ENCODE results near the gene HS1BP3.

Gene HS1BP3

DNA sequence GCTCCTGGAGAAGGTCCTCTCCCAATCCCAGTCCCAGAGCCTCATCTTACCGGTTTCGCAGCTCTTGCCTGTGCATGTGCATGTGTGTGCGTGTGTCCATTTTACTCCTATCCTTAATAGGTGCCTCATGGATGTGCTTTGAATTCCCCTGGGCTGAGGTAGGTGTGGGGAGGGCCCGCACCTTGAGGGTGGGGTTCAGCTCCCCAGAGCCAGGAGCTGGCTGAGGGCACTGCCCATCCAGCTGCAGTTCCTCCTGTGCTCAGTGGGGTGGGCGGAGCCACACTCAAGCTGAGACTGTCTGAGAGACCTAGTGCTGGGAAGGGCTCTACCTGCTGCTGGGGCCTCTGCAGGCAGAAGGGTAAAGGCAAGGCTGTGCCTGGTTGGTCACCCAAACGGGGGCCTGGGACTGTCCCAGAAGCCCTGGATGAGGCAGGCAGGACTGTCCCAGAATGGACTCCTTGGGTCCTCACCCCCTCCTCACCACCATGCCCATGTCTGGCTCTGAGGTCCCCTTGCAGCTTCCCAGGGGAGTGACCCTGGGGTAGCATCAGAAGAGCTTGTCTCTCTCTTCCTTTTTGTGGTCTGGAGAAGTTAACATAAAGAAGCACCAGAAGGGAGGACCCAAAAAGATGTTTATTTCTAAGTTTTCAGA is 24.9 kb upstream of the HS1BP3 start:
- H3K4me2 ChIP-seq (ENCODE audit: low read length), result no peak overlapping the region
- no peak overlapping the region for H2AFZ ChIP-seq
- H3K4me3 ChIP-seq (ENCODE audit: low read depth, low read length), result no peak overlapping the region
- no peaks in the 10 kb centered on the region for H3K4me1 ChIP-seq
- TF ChIP-seq, protein P1, sequence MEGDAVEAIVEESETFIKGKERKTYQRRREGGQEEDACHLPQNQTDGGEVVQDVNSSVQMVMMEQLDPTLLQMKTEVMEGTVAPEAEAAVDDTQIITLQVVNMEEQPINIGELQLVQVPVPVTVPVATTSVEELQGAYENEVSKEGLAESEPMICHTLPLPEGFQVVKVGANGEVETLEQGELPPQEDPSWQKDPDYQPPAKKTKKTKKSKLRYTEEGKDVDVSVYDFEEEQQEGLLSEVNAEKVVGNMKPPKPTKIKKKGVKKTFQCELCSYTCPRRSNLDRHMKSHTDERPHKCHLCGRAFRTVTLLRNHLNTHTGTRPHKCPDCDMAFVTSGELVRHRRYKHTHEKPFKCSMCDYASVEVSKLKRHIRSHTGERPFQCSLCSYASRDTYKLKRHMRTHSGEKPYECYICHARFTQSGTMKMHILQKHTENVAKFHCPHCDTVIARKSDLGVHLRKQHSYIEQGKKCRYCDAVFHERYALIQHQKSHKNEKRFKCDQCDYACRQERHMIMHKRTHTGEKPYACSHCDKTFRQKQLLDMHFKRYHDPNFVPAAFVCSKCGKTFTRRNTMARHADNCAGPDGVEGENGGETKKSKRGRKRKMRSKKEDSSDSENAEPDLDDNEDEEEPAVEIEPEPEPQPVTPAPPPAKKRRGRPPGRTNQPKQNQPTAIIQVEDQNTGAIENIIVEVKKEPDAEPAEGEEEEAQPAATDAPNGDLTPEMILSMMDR (IDR thresholded peaks at IDR 0.05), result no peak
- H3K79me2 ChIP-seq, result no peaks in the 10 kb centered on the region
- no peak overlapping the region for H3K27ac ChIP-seq
- no peak overlapping the region for H3K9ac ChIP-seq
- H3K36me3 ChIP-seq (ENCODE audit: control insufficient read depth, insufficient read depth, low read length), result no peaks in the 10 kb centered on the region
- H3K27me3 ChIP-seq (ENCODE audit: control insufficient read depth, insufficient read depth, low read length), result peaks cover 6% of the 10 kb centered on the region
- H3K9me3 ChIP-seq (ENCODE audit: control insufficient read depth, low read length), result no peaks in the 10 kb centered on the region

DNA sequence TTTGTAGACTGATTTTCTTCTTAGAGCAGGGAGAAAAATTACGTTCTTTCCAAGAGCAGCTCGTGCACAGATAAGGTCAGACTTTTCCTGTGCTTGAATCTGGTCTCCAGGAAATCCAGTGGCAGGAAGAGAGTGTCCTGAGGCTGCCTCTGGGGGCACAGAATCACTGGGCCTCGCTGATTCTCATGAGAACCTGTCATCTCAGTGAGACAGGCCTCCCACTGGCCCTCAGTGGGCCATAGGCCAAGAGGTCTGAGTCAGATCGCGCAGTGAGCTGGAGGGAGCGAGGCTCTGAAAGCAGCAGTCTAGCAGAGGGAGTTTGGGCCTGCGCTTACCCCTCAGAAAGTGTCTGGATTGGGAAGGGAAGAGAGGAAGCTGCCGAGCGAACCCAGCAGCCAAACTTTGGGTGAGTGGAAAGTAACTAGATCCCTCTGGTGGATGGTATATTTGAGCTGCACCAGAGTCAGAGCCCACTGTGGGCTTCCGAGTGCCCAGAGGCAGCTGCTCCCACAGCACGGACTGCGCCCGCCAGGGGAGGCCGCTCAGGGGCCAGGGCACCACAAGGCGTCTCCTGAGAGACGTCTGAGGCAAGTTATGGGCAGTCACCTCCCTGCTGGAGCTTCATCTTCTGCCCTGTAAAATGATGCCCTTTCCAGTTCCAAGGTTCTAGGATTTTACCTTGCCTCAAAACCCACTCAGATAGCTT is 24.2 kb upstream of the HS1BP3 start:
- no peaks in the 10 kb centered on the region for H3K79me2 ChIP-seq
- no peaks in the 10 kb centered on the region for H3K9me3 ChIP-seq (ENCODE audit: control insufficient read depth, low read length)
- H3K27ac ChIP-seq, result no peak overlapping the region
- no peak overlapping the region for H3K4me2 ChIP-seq (ENCODE audit: low read length)
- H2AFZ ChIP-seq, result no peak overlapping the region
- H3K4me1 ChIP-seq, result no peaks in the 10 kb centered on the region
- H3K36me3 ChIP-seq (ENCODE audit: control insufficient read depth, insufficient read depth, low read length), result no peaks in the 10 kb centered on the region
- H3K9ac ChIP-seq, result no peak overlapping the region
- no peak overlapping the region for H3K4me3 ChIP-seq (ENCODE audit: low read depth, low read length)
- H3K27me3 ChIP-seq (ENCODE audit: control insufficient read depth, insufficient read depth, low read length), result peaks cover 6% of the 10 kb centered on the region
- TF ChIP-seq, protein P1 (IDR thresholded peaks at IDR 0.05), result no peak

DNA sequence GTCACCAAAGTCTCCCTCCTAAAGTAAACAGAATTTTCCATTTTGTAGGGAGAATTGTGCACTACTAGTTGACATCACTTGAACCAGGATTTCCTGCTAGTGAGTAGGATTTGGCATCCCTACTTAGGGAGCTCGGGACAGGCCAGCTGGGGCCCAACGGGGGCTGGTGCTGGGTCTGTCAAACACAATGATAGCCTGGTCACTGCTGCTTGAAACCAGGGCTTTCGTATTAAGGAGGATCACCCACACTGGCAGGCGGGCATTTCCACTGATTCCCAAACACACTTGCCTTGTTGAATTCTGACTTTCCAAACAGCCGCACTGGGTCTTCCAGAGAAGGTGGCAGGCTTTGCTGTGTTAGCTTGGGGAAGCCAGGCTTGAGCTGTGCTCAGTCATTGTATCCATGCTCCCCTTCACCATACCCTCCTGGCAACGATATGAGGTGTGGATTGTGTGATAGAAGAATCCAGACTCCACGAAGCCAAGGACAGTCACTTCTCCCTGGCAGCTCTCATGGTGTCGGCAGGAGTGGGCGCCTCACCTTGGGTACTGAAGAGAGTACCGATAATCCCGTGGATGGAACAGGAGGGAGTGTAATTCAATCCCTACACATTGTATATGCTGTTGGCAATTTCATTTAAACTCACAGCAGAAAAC is 23.5 kb upstream of the HS1BP3 start:
- no peak overlapping the region for H3K4me3 ChIP-seq (ENCODE audit: low read depth, low read length)
- H3K9ac ChIP-seq, result no peak overlapping the region
- no peak overlapping the region for H2AFZ ChIP-seq
- no peak overlapping the region for H3K27ac ChIP-seq
- H3K27me3 ChIP-seq (ENCODE audit: control insufficient read depth, insufficient read depth, low read length), result peaks cover 10% of the 10 kb centered on the region
- no peaks in the 10 kb centered on the region for H3K9me3 ChIP-seq (ENCODE audit: control insufficient read depth, low read length)
- no peaks in the 10 kb centered on the region for H3K79me2 ChIP-seq
- H3K4me1 ChIP-seq, result no peaks in the 10 kb centered on the region
- H3K4me2 ChIP-seq (ENCODE audit: low read length), result no peak overlapping the region
- no peaks in the 10 kb centered on the region for H3K36me3 ChIP-seq (ENCODE audit: control insufficient read depth, insufficient read depth, low read length)
- TF ChIP-seq, protein P1 (IDR thresholded peaks at IDR 0.05), result no peak

DNA sequence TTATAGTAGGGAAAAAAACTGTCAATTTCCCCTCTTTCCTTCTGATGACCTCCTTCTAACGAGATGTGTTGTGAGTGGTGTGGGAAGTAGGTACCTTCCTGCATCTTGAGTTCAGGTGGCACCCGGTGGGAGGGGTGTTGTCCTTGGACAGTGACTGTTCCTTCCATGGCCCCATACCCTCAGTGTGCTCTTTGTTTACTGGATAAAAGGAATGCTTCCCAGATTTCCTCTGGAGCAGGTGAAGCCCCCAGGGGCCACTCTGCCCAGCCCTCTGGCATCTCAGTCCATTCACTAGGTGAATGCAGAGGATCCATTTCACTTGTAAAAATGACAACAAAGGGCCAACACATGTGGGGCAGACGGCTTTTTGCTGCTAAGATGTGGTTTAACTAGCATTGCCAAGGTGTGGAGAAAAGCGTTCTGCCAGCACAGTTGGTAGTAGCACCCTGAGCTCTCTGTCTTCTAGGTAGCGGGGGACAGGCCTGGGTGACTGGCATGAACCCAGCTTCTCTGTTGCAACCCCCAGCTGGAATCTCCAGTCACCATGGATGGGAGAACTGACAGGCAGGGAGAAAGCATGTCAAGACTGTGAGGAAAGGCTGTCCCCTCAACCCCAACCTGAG is 22.9 kb upstream of the HS1BP3 start:
- Histone ChIP-seq H3K27me3 (ENCODE audit: control insufficient read depth, insufficient read depth, low read length) (peaks cover 10% of the 10 kb centered on the region), H3K4me1 (no peaks in the 10 kb centered on the region), H3K36me3 (ENCODE audit: control insufficient read depth, insufficient read depth, low read length) (no peaks in the 10 kb centered on the region)

More for the DNA sequence above, 22.9 kb upstream of the HS1BP3 start:
- TF ChIP-seq, protein P1 (IDR thresholded peaks at IDR 0.05), result no peak
- no peak overlapping the region for H3K27ac ChIP-seq
- H3K4me2 ChIP-seq (ENCODE audit: low read length), result no peak overlapping the region
- H3K9ac ChIP-seq, result no peak overlapping the region
- H3K79me2 ChIP-seq, result no peaks in the 10 kb centered on the region
- H3K4me3 ChIP-seq (ENCODE audit: low read depth, low read length), result no peak overlapping the region
- no peaks in the 10 kb centered on the region for H3K9me3 ChIP-seq (ENCODE audit: control insufficient read depth, low read length)
- no peak overlapping the region for H2AFZ ChIP-seq
